Right hindlimb (tissue), 1 donor: ENCODE data around the gene SLC18A2.
A peak's percentile ranks its signal among the peaks of the same experiment; 100 is the strongest.
"Not testable (repeated sequence)": the region's sequence is repeated elsewhere in the genome, so short reads cannot be mapped to it uniquely, and the experiment has no call there.

Source experiments
- DNase-seq: peaks from one replicate; pipeline ENCODE4 v3.0.0-alpha.2; 2018

The SLC18A2 gene

DNA sequence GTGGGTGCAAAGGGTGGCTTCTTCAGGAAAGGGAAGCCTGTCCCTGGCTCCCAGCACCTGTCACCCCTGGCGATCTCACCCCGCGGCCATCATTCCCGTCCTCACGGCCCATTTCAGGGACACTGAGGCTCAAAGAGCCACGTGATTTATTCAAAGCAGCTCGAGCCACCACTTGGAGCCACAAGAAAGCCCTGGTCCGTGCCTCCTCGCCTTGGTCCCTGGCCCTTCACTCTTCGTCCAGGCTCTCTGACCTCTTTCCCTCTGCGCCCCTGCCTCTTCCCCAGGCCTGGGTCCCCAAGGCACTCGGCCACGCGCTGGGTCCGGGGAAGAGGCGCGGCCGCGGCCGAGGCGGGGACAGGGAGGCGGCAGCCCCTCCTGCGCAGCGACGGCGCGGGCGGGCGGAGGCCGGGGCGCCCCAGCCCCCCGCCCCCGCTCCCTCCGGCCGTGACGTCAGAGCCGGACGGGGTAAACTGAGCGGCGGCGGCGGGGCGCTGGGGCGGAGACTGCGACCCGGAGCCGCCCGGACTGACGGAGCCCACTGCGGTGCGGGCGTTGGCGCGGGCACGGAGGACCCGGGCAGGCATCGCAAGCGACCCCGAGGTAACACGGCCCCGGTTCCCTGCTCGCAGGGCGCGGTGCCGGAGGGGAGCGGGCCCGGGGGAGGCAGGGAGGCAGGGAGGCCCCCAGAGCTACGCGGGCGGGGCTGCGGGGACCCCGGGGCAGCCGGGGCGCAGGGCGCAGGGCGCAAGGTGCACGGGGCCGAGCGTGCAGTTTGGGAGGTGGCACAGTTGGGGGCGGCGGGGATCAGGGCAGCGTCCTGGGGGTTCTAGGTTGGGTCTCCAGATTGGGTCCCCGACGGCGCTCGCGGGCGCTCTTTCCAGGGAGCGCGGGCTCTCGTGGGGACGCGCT, at the start of gene SLC18A2:
TSS of gene SLC18A2 (plus strand) at position 494 of the 909 bp plus-strand sequence. CDS start 580 bp downstream, outside the sequence.
- DNase-seq = no peak

- no peak for DNase-seq
These were observed 43.7 kb upstream of the SLC18A2 start, which contains the start of gene KCNK18 for GRCh38 chr10:117197189-117197588. Gene KCNK18 (plus strand): TSS chr10:117197489. CDS start chr10:117197489, 0 bp downstream.

- no peak for DNase-seq
These were observed 42.8 kb upstream of the SLC18A2 start for GRCh38 chr10:117198088-117198487.

GRCh38 chr10:117201826-117202225, 39.1 kb upstream of the SLC18A2 start:
- no peak for DNase-seq

DNA sequence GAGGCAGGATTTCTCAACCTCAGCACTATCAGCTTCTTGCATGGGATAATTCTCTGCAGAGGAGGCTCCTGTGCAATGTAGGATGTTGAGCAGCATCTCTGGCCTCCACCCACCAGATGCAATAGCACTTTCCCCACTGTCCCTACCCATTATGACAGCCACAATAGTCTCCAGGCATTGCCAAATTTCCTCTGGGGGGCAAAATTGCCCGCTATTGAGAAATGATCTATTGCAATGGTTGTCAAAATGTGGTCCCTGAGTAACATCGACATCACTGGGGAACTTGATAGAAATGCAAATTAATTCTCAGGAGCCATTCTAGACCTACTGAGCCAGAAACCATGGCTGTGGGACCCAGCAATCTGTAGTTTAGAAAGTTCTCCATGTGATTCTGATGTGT, 36.6 kb upstream of the SLC18A2 start:
- DNase-seq = no peak

DNA sequence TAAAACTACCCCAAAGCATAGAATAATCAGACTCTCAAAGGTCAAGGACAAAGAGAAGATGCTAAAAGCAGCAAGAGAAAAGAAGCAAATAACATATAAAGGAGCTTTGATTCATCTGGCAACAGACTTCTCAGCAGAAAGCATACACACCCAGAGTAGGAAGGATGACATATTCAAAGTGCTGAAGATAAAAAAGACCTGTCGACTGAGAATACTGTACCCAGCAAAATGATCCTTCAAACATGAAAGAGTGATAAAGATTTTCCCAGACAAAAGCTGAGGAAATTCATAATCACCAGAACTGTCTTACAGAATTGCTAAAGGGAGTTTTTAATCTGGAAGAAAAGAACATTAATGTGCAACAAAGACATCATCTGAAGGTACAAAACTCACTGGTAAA, 28.7 kb upstream of the SLC18A2 start:
- no peak for DNase-seq

- DNase-seq = no peak
These were observed 26.5 kb upstream of the SLC18A2 start for GRCh38 chr10:117214401-117214800.

DNA sequence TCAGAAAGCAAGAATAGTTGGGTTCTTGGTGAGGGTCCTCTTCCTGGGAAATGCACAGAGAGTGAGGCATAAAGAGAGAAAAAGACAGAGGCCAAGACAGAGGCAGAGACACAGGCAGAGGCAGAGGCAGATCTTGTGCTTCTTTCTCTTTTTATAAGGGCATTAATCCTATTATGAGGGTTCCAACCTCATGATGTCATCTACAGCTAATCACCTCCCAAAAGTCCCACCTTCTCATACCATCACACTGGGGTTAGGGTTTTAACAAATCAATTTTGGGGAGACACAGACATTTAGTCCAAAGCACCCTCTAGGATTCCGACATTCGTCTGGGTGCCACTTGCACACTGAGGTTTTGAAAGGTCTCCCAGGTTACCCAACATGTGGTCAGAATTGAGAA, 25.8 kb upstream of the SLC18A2 start:
- no peak for DNase-seq

GRCh38 chr10:117216028-117216427, 24.9 kb upstream of the SLC18A2 start:
- DNase-seq = no peak

DNA sequence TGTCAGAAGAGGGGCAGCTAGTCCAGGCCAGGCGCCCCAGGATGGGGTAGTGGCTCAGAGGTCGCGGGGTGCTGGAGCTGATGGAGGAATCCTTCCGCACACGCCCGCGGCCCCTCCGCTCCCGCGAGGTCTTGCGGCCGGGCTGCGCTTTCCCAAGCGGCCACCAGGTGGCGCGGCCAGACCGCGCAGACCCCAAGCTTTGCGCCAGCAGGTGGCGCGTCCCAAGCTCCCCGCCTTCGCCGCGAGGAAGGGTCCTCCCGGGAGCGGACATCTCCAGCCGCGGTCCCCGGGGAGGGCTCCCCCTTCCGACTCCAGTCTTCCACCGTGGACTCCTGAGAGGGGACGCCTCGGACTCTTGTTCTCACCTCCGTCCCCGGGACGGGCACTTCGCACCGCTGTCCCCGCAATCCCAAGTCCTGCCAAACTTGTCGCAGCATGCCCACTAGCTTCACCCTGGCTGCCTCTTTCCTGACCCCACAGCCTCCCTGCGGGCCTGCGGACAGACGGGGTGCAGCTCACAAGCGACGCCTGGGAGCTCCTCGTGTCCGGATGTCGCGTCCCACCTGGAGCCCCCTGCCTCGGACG, 24.2 kb upstream of the SLC18A2 start:
- peak; percentile 70 for DNase-seq

GRCh38 chr10:117217196-117217761, 23.6 kb upstream of the SLC18A2 start:
- peak; percentile 34 for DNase-seq

GRCh38 chr10:117218654-117219053, 22.3 kb upstream of the SLC18A2 start:
- no peak for DNase-seq

GRCh38 chr10:117221156-117221711, 19.7 kb upstream of the SLC18A2 start:
- DNase-seq = no peak

DNA sequence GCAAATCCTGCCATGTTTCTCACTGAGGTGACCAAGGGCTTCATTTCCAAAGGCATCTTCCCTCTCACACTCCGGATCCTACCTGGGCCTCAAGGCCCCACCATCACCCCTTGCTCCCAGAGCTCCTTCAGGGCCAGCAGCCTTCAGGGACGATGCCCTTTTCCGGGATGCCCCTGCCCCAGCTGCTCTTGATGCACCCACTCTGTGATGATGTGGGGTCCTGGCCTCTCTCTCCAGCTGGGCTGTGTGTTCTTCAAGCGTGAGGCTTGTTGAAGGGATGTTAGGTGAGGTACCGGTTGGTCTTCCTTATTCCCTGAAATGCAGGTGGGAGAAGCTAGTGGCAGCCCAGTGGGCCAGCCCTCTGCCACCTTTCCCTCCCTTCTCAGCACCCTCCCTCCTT, 18.4 kb upstream of the SLC18A2 start:
- no peak for DNase-seq

DNA sequence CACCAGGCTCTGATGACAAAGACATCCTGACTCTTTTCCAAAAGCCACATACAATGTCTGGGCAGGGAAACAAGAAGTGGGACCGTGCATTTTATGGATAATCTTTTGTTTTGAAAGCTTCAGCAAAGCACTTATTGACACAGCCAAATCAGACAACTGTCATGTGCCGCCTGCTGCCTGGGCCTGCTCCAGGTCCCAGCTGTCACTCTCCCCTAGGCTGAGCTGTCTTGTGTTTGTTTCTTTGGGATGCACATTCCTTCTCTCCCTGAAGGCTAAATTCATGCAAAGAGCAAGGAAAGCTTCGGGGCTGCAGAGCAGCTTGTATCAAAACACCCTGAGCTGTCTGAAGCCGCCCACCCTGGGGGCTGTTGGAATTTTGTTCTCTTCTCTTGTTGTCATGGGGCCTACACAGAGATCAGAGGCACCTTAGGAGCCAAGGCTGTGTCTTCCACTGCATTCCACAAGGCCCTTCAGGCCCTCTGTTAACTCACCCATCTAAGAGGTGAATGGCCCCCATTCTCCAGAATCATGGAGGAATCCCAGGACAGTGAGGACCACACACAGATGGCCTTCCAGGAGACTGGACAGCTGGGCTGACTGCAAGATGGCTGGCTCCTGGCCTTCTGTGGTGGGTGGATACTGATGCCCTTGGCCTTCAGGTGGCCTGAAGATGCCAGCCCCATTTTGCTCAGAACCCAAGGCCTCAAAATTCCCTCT, 17.8 kb upstream of the SLC18A2 start:
- DNase-seq = no peak

- DNase-seq = no peak
These were observed 17.1 kb upstream of the SLC18A2 start for GRCh38 chr10:117223693-117224430.

DNA sequence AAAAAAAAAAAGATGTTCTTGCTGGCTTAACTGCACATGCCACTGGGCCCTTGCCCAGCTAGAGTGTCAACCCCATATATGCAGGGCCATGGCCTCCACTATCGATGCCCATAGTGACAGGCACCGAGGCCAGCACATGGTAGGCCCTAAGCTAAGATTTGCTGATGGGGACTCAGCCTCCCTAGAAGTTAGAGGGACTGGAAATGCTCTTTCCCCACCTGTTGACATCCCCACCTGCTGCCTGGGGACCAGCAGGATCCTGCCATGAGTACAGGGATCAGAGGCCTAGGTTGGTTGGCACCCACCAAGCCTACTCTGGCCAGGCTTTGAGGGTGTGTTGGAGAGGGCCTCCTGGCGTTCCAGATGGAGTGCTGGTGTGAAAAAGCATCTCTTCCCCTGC, 16.0 kb upstream of the SLC18A2 start:
- no peak for DNase-seq

- DNase-seq = no peak
These were observed 14.0 kb upstream of the SLC18A2 start for GRCh38 chr10:117226813-117227451.

GRCh38 chr10:117228210-117228609, 12.7 kb upstream of the SLC18A2 start:
- no peak for DNase-seq

DNA sequence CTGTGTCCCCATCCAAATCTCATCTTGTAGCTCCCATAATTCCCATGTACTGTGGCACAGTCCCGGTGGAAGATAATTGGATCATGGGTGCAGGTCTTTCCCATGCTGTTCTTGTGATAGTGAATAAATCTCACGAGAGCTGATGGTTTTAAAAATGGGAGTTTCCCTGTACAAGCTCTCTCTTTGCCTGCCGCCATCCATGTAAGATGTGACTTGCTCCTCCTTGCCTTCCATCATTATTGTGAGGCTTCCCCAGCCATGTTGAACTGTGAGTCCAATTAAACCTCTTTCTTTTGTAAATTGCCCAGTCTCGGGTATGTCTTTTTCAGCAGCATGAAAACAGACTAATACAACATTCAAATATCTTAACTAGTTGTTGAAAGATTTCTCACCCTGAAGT, 10.8 kb upstream of the SLC18A2 start:
- DNase-seq = not testable (repeated sequence)

DNA sequence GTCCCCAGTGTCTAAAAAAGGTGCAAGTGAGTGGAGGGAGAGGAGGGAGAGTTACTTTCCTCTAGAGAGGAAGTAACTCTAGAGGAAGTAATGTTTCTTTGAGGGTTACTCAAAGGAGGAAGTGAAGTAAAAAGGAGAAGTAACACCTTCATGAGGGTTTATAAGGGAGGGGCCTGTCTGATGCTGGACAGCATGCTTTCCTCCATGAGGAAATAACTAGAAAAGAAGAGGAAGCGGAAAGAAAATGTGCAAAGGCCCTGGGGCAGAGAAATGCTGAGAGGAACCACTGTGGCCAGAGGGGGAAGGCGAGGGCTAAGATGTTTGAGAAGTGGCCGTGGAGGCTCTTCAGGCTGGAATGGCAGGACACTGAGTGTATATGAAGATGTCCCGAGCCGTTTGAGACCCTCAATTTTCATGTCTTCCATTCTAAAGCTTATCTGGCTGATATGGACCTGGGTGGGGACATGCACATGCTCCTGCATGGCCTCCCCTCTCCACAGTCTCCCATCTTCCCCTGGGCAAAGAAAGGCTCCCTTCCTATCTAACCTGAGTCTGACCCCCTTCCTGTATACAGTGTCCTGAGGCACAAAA, 3.4 kb upstream of the SLC18A2 start:
- no peak for DNase-seq
